AG04449 (cell line): ENCODE measurements around the gene IL1RN.

Experiments used
- CTCF ChIA-PET: fragments of 350-600 bp; formaldehyde crosslinking; extraction: SDS; loops from one replicate; lab custom pipeline; 2021; ENCODE audit warnings: antibody characterized with exemption; lab: Yijun Ruan, JAX
- POLR2A ChIA-PET: fragments of 400-600, 350-600 bp; formaldehyde crosslinking; extraction: SDS; loops from one replicate; lab custom pipeline; 2020; ENCODE audit warnings: antibody characterized with exemption, inconsistent platforms; lab: Yijun Ruan, JAX
- DNase-seq: peaks from one replicate; pipeline ENCODE4 v3.0.0-alpha.2; 2010; ENCODE audit warnings: low read depth, low spot score
- H3K4me3 ChIP-seq: 2 replicates; pipeline ENCODE4 v1.5.1; 2011; ENCODE audit warnings: low read depth, mild to moderate bottlenecking, control low read depth, low read length
- CTCF ChIP-seq: IDR thresholded peaks from one replicate; pipeline ENCODE4 v1.5.1; 2011; ENCODE audit warnings: mild to moderate bottlenecking, moderate library complexity, low read length, control low read depth, inconsistent platforms; ENCODE audit not compliant: insufficient read depth; ENCODE audit errors: missing control alignments

IL1RN gene

GRCh38 chr2:113111823-113112287 lies 15.5 kb upstream of the IL1RN start:
- ChIA-PET POLR2A (no interaction called here), CTCF (interaction anchor here (1.0 kb wide), 1 partner anchor 26 kb away, joined by 3 read pairs; no protein-coding TSS in a partner anchor)
- no peak for TF ChIP-seq CTCF
- no peak for DNase-seq
- no peak overlapping the region for H3K4me3 ChIP-seq

GRCh38 chr2:113112441-113112840 lies 15.0 kb upstream of the IL1RN start:
- no peak for TF ChIP-seq CTCF
- no peak overlapping the region for H3K4me3 ChIP-seq
- DNase-seq = no peak
- CTCF ChIA-PET = interaction anchor here (1.3 kb wide), 1 partner anchor 10 kb away, joined by 3 read pairs; no protein-coding TSS in a partner anchor
- POLR2A ChIA-PET = no interaction called here

GRCh38 chr2:113112871-113113270 lies 14.5 kb upstream of the IL1RN start:
- CTCF ChIA-PET = interaction anchor here (1.3 to 20.0 kb wide), 2 partner anchors 9 to 26 kb away, joined by 3 to 226 read pairs; no protein-coding TSS in a partner anchor
- POLR2A ChIA-PET = no interaction called here
- no peak overlapping the region for H3K4me3 ChIP-seq
- no peak for DNase-seq
- no peak for TF ChIP-seq CTCF

- no peak overlapping the region for H3K4me3 ChIP-seq
- DNase-seq = no peak
- ChIA-PET CTCF (interaction anchor here (1.3 to 20.0 kb wide), 2 partner anchors 8 to 25 kb away, joined by 3 to 226 read pairs; no protein-coding TSS in a partner anchor), POLR2A (no interaction called here)
- TF ChIP-seq CTCF = no peak
Measured at GRCh38 chr2:113113807-113114206, 13.6 kb upstream of the IL1RN start.

GRCh38 chr2:113114224-113114945 lies 13.0 kb upstream of the IL1RN start:
- DNase-seq = no peak
- no peak for TF ChIP-seq CTCF
- ChIA-PET POLR2A (no interaction called here), CTCF (interaction anchor here (1.5 to 20.0 kb wide), 2 partner anchors 25 to 85 kb away, joined by 4 to 226 read pairs; no protein-coding TSS in a partner anchor)
- no peak overlapping the region for H3K4me3 ChIP-seq

GRCh38 chr2:113114996-113115395 lies 12.4 kb upstream of the IL1RN start:
- TF ChIP-seq CTCF = no peak
- no peak overlapping the region for H3K4me3 ChIP-seq
- CTCF ChIA-PET = interaction anchor here (1.5 to 20.0 kb wide), 2 partner anchors 24 to 84 kb away, joined by 4 to 226 read pairs; no protein-coding TSS in a partner anchor
- no peak for DNase-seq
- POLR2A ChIA-PET = no interaction called here
